NCI-H2107 treated with DMSO at 0.1 percent for 48 hours (cell line): Measurements from ENCODE around the gene ZNF608.

ENCODE experiments used
- DNase-seq: peaks from one replicate; lab custom pipeline; 2025; ENCODE audit not compliant: unreplicated experiment; lab: John Stamatoyannopoulos, UW

Gene ZNF608

GRCh38 chr5:124745928-124746915, at the start of gene ZNF608:
Gene ZNF608 (minus strand): TSS chr5:124746639. CDS start chr5:124744989, 1,650 bp downstream.
- DNase-seq = peak; percentile 39

- DNase-seq = no peak
Observed at GRCh38 chr5:124795829-124796228, 49.4 kb upstream of the ZNF608 start.

- no peak for DNase-seq
Observed at GRCh38 chr5:124790895-124791732, 44.7 kb upstream of the ZNF608 start.

GRCh38 chr5:124790301-124790894, 44.0 kb upstream of the ZNF608 start:
- DNase-seq = no peak

GRCh38 chr5:124789104-124789605, 42.7 kb upstream of the ZNF608 start:
- no peak for DNase-seq

- no peak for DNase-seq
Observed at GRCh38 chr5:124783794-124784193, 37.4 kb upstream of the ZNF608 start.

- DNase-seq = no peak
Observed at GRCh38 chr5:124783285-124783684, 36.8 kb upstream of the ZNF608 start.

- DNase-seq = no peak
Observed at GRCh38 chr5:124782262-124782661, 35.8 kb upstream of the ZNF608 start.

- no peak for DNase-seq
Observed at GRCh38 chr5:124780011-124780410, 33.6 kb upstream of the ZNF608 start.

- DNase-seq = no peak
Observed at GRCh38 chr5:124773315-124774311, 27.2 kb upstream of the ZNF608 start.

- DNase-seq = no peak
Observed at GRCh38 chr5:124772457-124773200, 26.2 kb upstream of the ZNF608 start.

GRCh38 chr5:124771761-124772160, 25.3 kb upstream of the ZNF608 start:
- no peak for DNase-seq

GRCh38 chr5:124764992-124765611, 18.7 kb upstream of the ZNF608 start:
- DNase-seq = no peak

- no peak for DNase-seq
Observed at GRCh38 chr5:124764585-124764984, 18.1 kb upstream of the ZNF608 start.

- no peak for DNase-seq
Observed at GRCh38 chr5:124761010-124761409, 14.6 kb upstream of the ZNF608 start.

- no peak for DNase-seq
Observed at GRCh38 chr5:124760608-124761007, 14.2 kb upstream of the ZNF608 start.

GRCh38 chr5:124755565-124755964, 9.1 kb upstream of the ZNF608 start:
- DNase-seq = no peak

- DNase-seq = no peak
Observed at GRCh38 chr5:124755041-124755440, 8.6 kb upstream of the ZNF608 start.
